SIG-M5 treated with dmso at 0.1 percent for 504 hours (cell line): ENCODE measurements around the gene CCSER2.
"Not testable (repeated sequence)": the region's sequence is repeated elsewhere in the genome, so short reads cannot be mapped to it uniquely, and the experiment has no call there.

Experiments
- DNase-seq: peaks from one replicate; lab custom pipeline; 2025; ENCODE audit not compliant: unreplicated experiment; lab: John Stamatoyannopoulos, UW

CCSER2 gene

DNA sequence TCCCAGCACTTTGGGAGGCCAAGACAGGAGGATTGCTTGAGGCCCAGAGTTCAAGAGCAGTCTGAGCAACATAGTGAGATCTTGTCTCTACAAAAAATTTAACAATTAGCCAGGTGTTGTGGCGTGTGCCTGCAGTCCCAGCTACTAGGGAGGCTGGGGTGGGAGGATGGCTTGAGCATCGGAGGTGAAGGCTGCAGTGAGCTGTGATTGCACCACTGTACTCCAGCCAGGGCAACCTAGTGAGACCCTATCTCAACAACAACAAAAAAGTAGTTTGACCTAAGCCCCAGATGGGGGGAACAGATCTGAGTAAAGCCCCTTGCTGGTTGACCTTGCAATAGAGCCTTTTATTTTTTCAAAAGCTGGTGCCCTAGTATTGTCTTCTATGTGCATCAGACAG is 15.6 kb upstream of the CCSER2 start:
- DNase-seq: no peak

DNA sequence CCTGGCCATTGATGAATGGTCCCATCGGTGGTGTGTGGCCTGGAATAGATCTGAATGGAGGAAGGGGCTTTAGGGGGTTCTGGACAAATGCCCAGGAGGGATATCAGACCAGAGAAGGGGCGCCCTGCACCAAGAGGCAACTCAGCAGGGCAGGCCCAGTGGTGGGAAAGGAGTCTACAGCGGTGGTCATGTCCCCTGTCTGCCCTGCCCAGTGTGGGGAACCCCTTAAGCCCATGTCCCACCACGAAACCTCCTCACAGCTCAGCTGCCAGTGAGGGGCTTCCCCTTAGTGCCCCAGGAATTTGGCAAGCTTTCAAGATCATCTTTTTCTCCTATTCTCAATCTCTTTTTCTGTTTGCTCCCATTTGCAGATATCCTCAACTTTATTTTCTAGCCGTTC is 14.1 kb upstream of the CCSER2 start:
- DNase-seq: no peak

- DNase-seq: no peak
Observed at GRCh38 chr10:84317174-84317573, 11.2 kb upstream of the CCSER2 start.

GRCh38 chr10:84321902-84322301 is 6.5 kb upstream of the CCSER2 start:
- DNase-seq: no peak

DNA sequence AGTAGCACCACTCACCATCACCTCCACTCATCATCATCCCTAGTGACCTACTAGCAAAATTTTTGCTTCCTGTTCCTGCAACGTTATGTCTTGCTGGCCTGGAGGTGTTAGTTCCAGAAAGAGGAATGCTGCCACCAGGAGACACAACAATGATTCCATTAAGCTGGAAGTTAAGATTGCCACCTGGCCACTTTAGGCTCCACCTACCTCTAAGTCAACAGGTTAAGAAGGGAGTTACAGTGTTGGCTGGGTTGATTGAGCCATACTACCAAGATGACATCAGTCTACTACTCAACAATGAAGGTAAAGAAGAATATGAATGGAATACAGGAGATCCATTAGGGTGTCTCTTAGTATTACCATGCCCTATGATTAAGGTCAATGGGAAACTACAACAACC is 4.8 kb upstream of the CCSER2 start:
- not testable (repeated sequence) for DNase-seq

DNA sequence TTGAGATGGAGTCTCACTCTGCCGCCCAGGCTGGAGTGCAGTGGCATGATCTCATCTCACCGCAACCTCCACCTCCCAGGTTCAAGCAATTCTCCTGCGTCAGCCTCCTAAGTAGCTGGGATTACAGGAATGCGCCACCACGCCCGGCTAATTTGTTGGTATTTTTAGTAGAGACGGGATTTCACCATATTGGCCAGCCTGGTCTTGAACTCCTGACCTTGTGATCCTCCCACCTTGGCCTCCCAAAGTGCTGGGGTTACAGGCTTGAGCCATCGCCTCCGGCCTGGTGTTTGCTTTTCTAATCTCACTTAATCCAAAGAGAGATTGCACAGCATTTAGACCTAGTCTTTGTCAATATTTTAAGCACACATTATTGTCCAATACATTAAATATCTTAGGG is 1.4 kb upstream of the CCSER2 start:
- not testable (repeated sequence) for DNase-seq

- peak; percentile 31 for DNase-seq
Observed at GRCh38 chr10:84329196-84329611, 815 bp downstream of the CCSER2 start.

GRCh38 chr10:84329986-84330651 is 1.7 kb downstream of the CCSER2 start:
- DNase-seq: no peak

GRCh38 chr10:84331091-84331490 is 2.7 kb downstream of the CCSER2 start:
- DNase-seq: no peak

- DNase-seq: peak; percentile 14
Observed at GRCh38 chr10:84333864-84334451, 5.6 kb downstream of the CCSER2 start.

- DNase-seq: no peak
Observed at GRCh38 chr10:84334811-84335210, 6.4 kb downstream of the CCSER2 start.

DNA sequence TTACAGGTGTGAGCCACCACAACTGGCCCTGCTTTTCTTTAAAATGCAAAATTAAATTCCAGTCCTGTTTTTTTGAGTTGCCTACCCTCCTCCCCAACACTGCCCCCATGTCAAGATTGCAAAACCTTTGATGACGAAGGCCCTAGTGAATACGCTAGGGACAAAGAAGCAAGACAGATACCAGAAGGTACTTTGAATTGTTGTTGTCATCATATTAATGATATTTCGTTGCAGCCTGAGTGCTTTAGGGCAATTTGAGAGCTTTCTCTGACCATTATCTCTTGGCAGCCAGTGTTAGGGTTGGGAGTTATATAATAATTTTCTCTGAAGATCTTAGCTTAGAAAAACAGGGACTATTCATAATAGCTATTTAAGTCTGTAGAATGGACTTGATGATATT is 7.1 kb downstream of the CCSER2 start:
- no peak for DNase-seq

GRCh38 chr10:84336406-84337090 is 8.2 kb downstream of the CCSER2 start:
- no peak for DNase-seq

DNA sequence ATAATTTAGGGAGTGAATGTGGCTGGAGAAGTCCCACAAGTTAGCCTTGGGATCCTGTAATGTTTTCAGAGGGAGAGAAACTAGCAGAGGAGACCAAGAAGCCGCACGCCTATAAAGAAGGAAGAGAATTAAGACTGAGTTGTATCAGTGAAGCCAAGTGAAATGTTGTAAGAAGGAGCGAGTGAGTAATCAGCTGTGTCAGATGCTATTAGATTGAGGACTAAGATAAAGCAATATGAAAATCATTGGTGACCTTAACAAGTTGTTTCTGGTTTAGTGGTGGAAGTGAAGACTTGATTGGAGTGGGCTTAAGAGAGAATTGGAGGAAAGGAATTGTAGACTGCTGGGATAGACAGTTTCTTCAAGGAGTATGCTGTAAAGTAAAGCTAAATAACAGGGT is 8.8 kb downstream of the CCSER2 start:
- DNase-seq: no peak

DNA sequence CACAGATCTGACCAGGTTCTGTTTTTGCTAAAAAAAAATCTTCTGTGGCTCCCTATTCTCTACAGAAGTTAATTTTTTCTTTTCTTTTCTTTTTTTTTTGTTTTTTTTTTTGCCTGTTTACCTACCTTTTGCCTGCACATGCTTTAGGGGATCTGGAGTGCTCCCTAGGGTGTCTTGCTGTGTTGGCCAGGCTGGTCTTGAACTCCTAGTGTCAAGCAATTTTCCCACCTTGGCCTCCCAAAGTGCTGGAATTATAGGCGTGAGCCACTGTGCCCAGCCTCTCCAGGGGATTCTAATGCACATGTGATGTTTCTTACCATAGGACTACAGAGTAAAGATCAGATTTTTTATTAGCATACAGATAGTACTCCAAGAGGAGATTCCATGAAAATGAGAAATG is 10.6 kb downstream of the CCSER2 start:
- DNase-seq: no peak

DNA sequence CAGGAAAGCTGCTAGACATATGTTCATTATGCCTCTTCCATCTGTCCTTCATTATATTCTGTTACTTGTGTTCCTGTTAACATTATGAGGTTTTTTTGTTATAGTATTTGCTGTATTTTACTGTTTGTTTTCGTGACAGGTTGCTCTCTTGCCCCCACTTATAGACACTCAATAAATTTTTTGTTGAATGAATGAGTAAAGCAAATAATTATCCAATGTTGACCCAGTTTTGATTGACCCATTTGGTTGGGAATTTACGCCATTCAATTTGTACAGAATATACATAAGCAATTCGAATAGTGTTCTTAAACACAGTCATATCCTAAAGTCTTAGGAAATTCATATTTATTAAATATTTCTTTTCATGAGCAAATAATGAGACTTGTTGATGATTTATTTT is 11.8 kb downstream of the CCSER2 start:
- DNase-seq: no peak

DNA sequence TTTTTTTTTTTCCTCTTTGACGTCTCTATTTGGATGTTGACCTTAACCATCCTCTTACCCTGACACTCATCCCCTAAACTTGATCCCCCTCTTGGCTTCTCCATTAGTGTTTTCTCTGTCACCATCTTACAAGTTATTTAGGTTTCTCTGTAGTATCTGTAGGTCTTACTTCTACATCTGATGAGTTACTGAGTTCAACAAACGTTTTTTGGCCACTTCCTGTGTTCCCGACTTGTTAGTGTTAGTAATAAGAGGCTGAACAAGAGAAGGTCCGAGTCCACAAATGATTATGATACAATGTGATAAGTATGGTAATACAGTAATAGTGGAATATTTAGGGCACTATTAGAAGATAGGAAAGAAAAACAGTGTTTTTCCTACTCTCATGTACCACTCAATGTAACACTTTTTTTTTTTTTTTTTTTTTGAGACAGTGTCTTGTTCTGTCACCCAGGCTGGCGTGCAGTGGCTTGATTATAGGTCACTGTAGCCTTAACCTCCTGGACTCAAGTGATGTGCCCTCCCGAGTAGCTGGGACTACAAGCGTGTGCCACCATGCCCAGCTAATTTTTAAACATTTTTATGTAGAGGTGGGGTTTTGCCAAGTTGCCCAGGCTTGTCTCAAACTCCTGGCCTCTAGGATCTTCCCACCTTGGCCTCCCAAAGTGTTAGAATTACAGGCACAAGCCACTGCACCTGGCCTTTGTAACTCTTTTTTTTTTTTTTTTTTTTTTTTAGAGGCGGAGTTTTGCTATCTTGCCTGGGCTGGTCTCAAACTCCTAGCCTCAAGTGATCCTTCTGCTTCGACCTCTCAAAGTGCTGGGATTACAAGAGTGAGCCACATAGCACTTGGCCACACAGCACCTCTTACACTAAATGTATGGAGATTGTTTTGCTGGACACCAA is 12.5 kb downstream of the CCSER2 start:
- no peak for DNase-seq

GRCh38 chr10:84341538-84341856 is 13.1 kb downstream of the CCSER2 start:
- DNase-seq: no peak

- no peak for DNase-seq
Observed at GRCh38 chr10:84341983-84342382, 13.6 kb downstream of the CCSER2 start.

GRCh38 chr10:84342584-84342983 is 14.2 kb downstream of the CCSER2 start:
- DNase-seq: no peak

DNA sequence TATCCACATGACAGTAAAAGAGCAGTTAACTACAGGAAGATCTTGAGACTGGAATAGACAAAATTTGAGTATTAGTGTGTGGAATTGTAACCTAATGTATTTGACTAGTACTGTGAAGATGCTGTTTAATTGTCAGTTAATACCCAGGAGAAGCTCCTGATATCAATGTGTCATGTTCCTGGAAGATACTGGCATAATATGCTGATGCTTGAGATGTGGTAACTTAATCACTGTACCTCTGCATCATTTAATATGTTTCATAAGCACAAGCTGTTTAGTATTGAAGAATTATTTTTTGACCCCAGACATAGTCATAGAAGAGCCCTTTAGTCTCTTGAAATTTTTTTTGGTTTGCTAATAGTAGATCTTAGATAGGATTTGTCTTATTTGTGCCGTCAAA is 15.4 kb downstream of the CCSER2 start:
- DNase-seq: no peak

DNA sequence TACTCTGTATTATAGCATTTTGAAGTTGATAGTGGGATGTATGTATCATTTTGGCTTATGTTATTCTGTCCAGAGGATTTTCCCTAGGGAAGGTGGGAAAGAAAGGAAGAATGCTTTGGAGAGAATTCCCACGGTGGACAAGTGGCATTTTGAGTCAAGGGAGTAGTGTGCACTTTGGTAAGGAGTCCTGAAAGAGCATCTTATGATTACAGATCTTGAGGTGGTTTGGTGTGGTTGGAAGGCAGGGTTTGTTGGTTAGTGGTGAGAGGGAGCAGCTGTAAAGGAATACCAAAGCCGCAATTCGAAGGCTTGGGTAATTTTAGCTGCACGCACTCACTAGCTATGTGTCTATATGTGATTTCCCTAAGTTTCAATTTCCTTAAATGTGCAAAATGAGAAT is 16.1 kb downstream of the CCSER2 start:
- no peak for DNase-seq
